K562 (cell line): ENCODE data around the gene CPSF4. TPM values are rescaled to one million over a fixed set of nuclear protein-coding genes. Genes with fewer than 3 reads are reported as not detected.

ENCODE experiments used
- ATAC-seq: fragments of 200-7000 bp; cut with Tn5 transposase; 3 replicates; pipeline ENCODE4 v1.9.1; 2020; ENCODE audit warnings: moderate library complexity
- BruUV-seq: library from RNA; stranded (reverse); fragments of 400-500 nt; replicated peaks from 2 replicates; lab custom pipeline; 2021; lab: Mats Ljungman, UMichigan
- CTCF ChIA-PET: fragments of 300-600 bp; formaldehyde crosslinking; extraction: SDS; loops from one replicate; lab custom pipeline; 2021; ENCODE audit warnings: low intra/inter-chr PET ratio; lab: Yijun Ruan, JAX
- POLR2A ChIA-PET: fragments of 300-600, 350-650 bp; sonication (Branson Sonifier 250); formaldehyde crosslinking; extraction: SDS; loops from one replicate; lab custom pipeline; 2021; ENCODE audit warnings: antibody characterized with exemption, inconsistent platforms; lab: Yijun Ruan, JAX
- DNase-seq, 4 experiments: peaks; one replicate each; pipeline versions ENCODE4 v3.0.0 to v3.0.0-alpha.2; 2011 to 2018; ENCODE audit warnings: low spot score in 3 of 4, mixed read lengths in 3 of 4; ENCODE audit errors: extremely low read depth in 1 of 4
- FAIRE-seq: peaks from 2 replicates; lab custom pipeline; 2011; peaks lifted over from hg19 to GRCh38; lab: Jason Lieb, UNC
- H2AFZ ChIP-seq: 2 replicates; pipeline ENCODE4 v1.6.0; 2011; ENCODE audit warnings: low read depth, low read length, control low read depth, inconsistent platforms
- H3K27ac ChIP-seq: fragments of 200-600 bp; 3 replicates; pipeline ENCODE4 v1.8.0; 2011; ENCODE audit warnings: low read depth, mild to moderate bottlenecking, control low read depth, inconsistent platforms, low read length, moderate library complexity, mixed read lengths; ENCODE audit errors: extremely low read depth
- H3K27me3 ChIP-seq, 2 experiments: fragments of 300-600 bp in 1 of 2; 2 replicates in 1 of 2; 3 replicates in 1 of 2; pipeline versions ENCODE4 v1.6.0 to v1.8.0; 2011; ENCODE audit warnings: inconsistent platforms in 2 of 2, low read length in 2 of 2, mild to moderate bottlenecking in 1 of 2, mixed read lengths in 1 of 2, moderate library complexity in 1 of 2; ENCODE audit not compliant: control insufficient read depth in 2 of 2, insufficient read depth in 2 of 2
- H3K36me3 ChIP-seq: fragments of 300-600 bp; 3 replicates; pipeline ENCODE4 v1.8.0; 2011; ENCODE audit warnings: mild to moderate bottlenecking, low read length, inconsistent platforms; ENCODE audit not compliant: control insufficient read depth, insufficient read depth
- H3K4me1 ChIP-seq, 2 experiments: fragments of 200-600 bp in 1 of 2; replicated peaks in 1 of 2; 2 replicates in 1 of 2; 3 replicates in 1 of 2; pipeline versions ENCODE4 v1.5.1 to v1.8.0; 2011; ENCODE audit warnings: inconsistent platforms in 2 of 2, low read length in 2 of 2, mild to moderate bottlenecking in 1 of 2, mixed read lengths in 1 of 2, moderate library complexity in 1 of 2; ENCODE audit not compliant: control insufficient read depth in 2 of 2, insufficient read depth in 2 of 2
- H3K4me2 ChIP-seq: 2 replicates; pipeline ENCODE4 v1.6.1; 2011; ENCODE audit warnings: low read length, control low read depth, inconsistent platforms, mixed read lengths; ENCODE audit not compliant: insufficient read depth
- H3K4me3 ChIP-seq: fragments of 200-600 bp; sonication (generic), shearing (Covaris generic); 2 replicates; pipeline ENCODE4 v1.5.1; 2016; ENCODE audit warnings: control low read depth, inconsistent platforms
- H3K79me2 ChIP-seq: fragments of 200-600 bp; 3 replicates; pipeline ENCODE4 v1.8.0; 2011; ENCODE audit warnings: low read length, inconsistent platforms; ENCODE audit not compliant: control insufficient read depth, insufficient read depth
- H3K9ac ChIP-seq, 2 experiments: 2 replicates each; pipeline versions ENCODE4 v1.6.0 to v1.6.1; 2011; ENCODE audit warnings: low read depth in 2 of 2, low read length in 2 of 2, control low read depth in 1 of 2, inconsistent platforms in 1 of 2, mild to moderate bottlenecking in 1 of 2, mixed read lengths in 1 of 2; ENCODE audit not compliant: insufficient read depth in 1 of 2
- H3K9me1 ChIP-seq: one replicate; pipeline ENCODE4 v1.6.0; 2011; ENCODE audit warnings: inconsistent platforms, mild to moderate bottlenecking, low read length, moderate library complexity; ENCODE audit not compliant: control insufficient read depth, insufficient read depth
- H3K9me3 ChIP-seq: replicated peaks from 2 replicates; pipeline ENCODE4 v1.5.1; 2011; ENCODE audit warnings: low read depth, low read length, inconsistent platforms; ENCODE audit not compliant: control insufficient read depth, insufficient read depth
- H4K20me1 ChIP-seq: replicated peaks from 2 replicates; pipeline ENCODE4 v1.6.1; 2011; ENCODE audit warnings: low read length, inconsistent platforms, mixed read lengths; ENCODE audit not compliant: control insufficient read depth, insufficient read depth
- DMBX1 ChIP-seq: fragments of 250-450 bp; sonication (Bioruptor Pico); IDR thresholded peaks from 2 replicates; pipeline ENCODE4 v1.8.0; 2022; ENCODE audit warnings: inconsistent platforms, mild to moderate bottlenecking, moderate library complexity, borderline replicate concordance
- ELF4 ChIP-seq: fragments of 450-650 bp; formaldehyde crosslinking; IDR thresholded peaks from 2 replicates; pipeline ENCODE4 v1.4.0; 2022; ENCODE audit warnings: missing genetic modification characterization
- KDM5B ChIP-seq: fragments of 200-600 bp; sonication (generic); IDR thresholded peaks from 2 replicates; pipeline ENCODE4 v1.6.1; 2012; ENCODE audit warnings: low read depth, mild to moderate bottlenecking, moderate library complexity, low read length, control low read depth, inconsistent platforms; ENCODE audit not compliant: insufficient replicate concordance
- MTA2 ChIP-seq: fragments of 450-650 bp; IDR thresholded peaks from 2 replicates; pipeline ENCODE4 v1.6.1; 2016; ENCODE audit warnings: low read depth
- POLR2G ChIP-seq: fragments of 200-400 bp; formaldehyde crosslinking; IDR thresholded peaks from 2 replicates; pipeline ENCODE4 v1.6.1; 2017; ENCODE audit warnings: low read depth, mild to moderate bottlenecking, antibody characterized with exemption, low read length, moderate library complexity
- RBFOX2 ChIP-seq: fragments of 200-400 bp; formaldehyde crosslinking; IDR thresholded peaks from 2 replicates; pipeline ENCODE4 v1.6.1; 2017; ENCODE audit warnings: low read depth, mild to moderate bottlenecking, low read length, moderate library complexity
- RBM22 ChIP-seq: fragments of 200-400 bp; formaldehyde crosslinking; IDR thresholded peaks from 2 replicates; pipeline ENCODE4 v1.6.1; 2018; ENCODE audit warnings: low read length, low read depth; ENCODE audit not compliant: poor library complexity, severe bottlenecking
- SMAD2 ChIP-seq: fragments of 150-350 bp; IDR thresholded peaks from 2 replicates; pipeline ENCODE4 v1.6.1; 2014; ENCODE audit warnings: low read depth, mild to moderate bottlenecking, low read length
- SRSF9 ChIP-seq: fragments of 200-400 bp; formaldehyde crosslinking; IDR thresholded peaks from 2 replicates; pipeline ENCODE4 v1.6.1; 2017; ENCODE audit warnings: low read depth, low read length, borderline replicate concordance
- ZFP30 ChIP-seq: fragments of 250-450 bp; sonication (Bioruptor Pico); IDR thresholded peaks from 2 replicates; pipeline ENCODE4 v1.8.0; 2022; ENCODE audit warnings: moderate library complexity, mild to moderate bottlenecking, inconsistent platforms, borderline replicate concordance
- ZNF165 ChIP-seq: fragments of 250-450 bp; sonication (Bioruptor Pico); IDR thresholded peaks from 2 replicates; pipeline ENCODE4 v1.4.0; 2020; ENCODE audit warnings: borderline replicate concordance
- WGBS: fragments of 100-300 bp; shearing (Covaris generic); methylation state at CpG from one replicate; pipeline ENCODE4 v1.1.6; 2016; ENCODE audit warnings: low coverage, mixed read lengths; ENCODE audit not compliant: insufficient coverage; ENCODE audit errors: missing lambda C conversion rate; 5-methylcytosine and 5-hydroxymethylcytosine counted together
- in situ Hi-C: fragments of 300-500 bp; cut with MboI; formaldehyde crosslinking; loops from 4 replicates; pipeline ENCODE4 v1.15.0; 2018; ENCODE audit warnings: inconsistent platforms, mixed read lengths
- intact Hi-C: fragments of 100-400 bp; cut with micrococcal nuclease; formaldehyde crosslinking; loops from 2 replicates; pipeline ENCODE4 v1.14.2; 2022
- polyA plus RNA-seq, 8 experiments: library from polyadenylated mRNA; depleted of rRNA in 4 of 8; stranded (reverse) in 5 of 8; unstranded in 3 of 8; fragments of >200 nt; fragmentation: Nextera tagmentation in 2 of 8; fragmentation: Illumina TruSeq in 1 of 8; extraction: Ambion mirVana in 2 of 8; extraction: Trizol in 1 of 8; gene quantifications; 2 replicates each; pipeline versions ENCODE4 v1.2.1 to v1.2.3, GENCODE V29; 2011 to 2014; ENCODE audit warnings: inconsistent platforms in 1 of 8, missing spikeins in 1 of 8
- total RNA-seq, 7 experiments: library from RNA; depleted of rRNA in 6 of 7; stranded (reverse); fragments of >200 nt in 6 of 7; fragmentation: Illumina TruSeq in 2 of 7; extraction: Trizol in 2 of 7; gene quantifications; 2 replicates each; pipeline versions ENCODE4 v1.2.1 to v1.2.3, GENCODE V29; 2011 to 2021; ENCODE audit warnings: low replicate concordance in 1 of 7
- TF ChIP-seq, protein P1 (sequence below): fragments of 250-450 bp; sonication (Bioruptor Pico); IDR thresholded peaks from 2 replicates; pipeline ENCODE4 v1.8.0; 2022; ENCODE audit warnings: inconsistent platforms

Gene CPSF4
- total and polyA plus RNA-seq, 9 of the 15 experiments (the other 6 are each of a cell fraction or from before 2014, with no cell fraction given): 16.9 to 118 (median 71.7) TPM

DNA sequence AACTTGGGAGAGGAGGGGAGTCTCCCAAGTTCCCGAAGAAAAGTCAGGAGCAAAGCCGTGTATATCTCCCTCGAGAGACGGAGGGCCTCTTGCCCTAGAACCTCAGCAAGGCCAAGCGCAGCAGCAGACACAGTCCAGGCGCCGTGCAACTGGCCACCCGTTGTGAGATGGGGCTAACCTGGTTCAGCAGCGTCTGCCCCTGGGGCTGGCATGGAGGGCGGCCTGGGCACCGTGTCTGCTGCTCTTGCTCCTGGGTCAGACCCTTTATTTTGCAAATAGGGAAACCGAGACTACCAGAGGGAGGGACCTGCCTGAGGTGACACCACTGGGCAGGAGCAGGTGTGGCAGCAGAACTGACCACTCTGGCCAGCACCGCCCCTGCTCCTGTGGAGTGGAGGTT, 13.8 kb downstream of the CPSF4 start:
- H3K79me2 ChIP-seq: peaks cover 9% of the 10 kb centered on the region; the same call in 2 of the 3 replicates
- TF ChIP-seq ZFP30 (CRISPR knock-in tag) (no peak), SMAD2 (no peak)
- TF ChIP-seq, all 486 proteins: peak for 0
- BruUV-seq: no TSS peak
- H4K20me1 ChIP-seq: peaks cover 16% of the 10 kb centered on the region; the same call in 1 of the 2 replicates
- FAIRE-seq (no peak), DNase-seq (no peak), ATAC-seq (no peak)
- H3K9ac ChIP-seq: no peak overlapping the region; a peak in 1 of 4 replicates
- H3K4me1 ChIP-seq: peaks cover 0 to 14% of the 10 kb centered on the region in 2 experiments; a peak in 1 of 5 replicates
- in situ Hi-C loops: no loop called here
- no peaks in the 10 kb centered on the region for H3K27me3 ChIP-seq
- ChIA-PET POLR2A (interaction anchor here (0.6 to 1.2 kb wide), 3 partner anchors 10 to 106 kb away, joined by 3 to 4 read pairs (median 3); partner anchors contain the start of gene ZNF655), CTCF (no interaction called here)
- intact Hi-C loops: no loop called here
- H3K36me3 ChIP-seq: peaks cover 98% of the 10 kb centered on the region
- H3K9me3 ChIP-seq: no peaks in the 10 kb centered on the region
- 96% methylated on average over 13 of the region's 13 CpGs for WGBS
- H3K9me1 ChIP-seq: no peaks in the 10 kb centered on the region
- no peak overlapping the region for H3K4me3 ChIP-seq
- H2AFZ ChIP-seq: no peak overlapping the region
- H3K4me2 ChIP-seq: no peak overlapping the region
- H3K27ac ChIP-seq: no peak overlapping the region

DNA sequence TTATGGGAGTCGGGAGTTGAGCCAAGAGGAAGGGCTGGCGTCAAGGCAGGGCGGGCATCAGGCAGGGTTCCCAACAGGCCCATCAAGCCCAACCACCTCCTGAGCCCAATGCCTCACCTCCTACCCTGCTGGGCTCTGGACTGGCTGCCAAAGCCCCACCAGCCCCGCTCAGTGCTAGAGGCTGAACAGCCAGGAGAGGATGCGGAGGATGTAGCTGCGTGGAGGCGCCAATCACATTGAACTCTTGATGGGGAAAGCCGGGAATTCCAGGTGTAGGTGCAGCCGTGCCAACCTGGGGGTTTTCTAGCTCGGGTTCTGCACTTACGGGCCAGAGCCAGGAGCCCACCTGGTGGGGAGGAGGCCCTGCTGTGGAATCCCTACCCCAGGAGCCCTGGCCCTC, 14.4 kb downstream of the CPSF4 start:
- FAIRE-seq: no peak
- H3K9me3 ChIP-seq: no peaks in the 10 kb centered on the region
- H3K4me2 ChIP-seq: no peak overlapping the region
- H3K36me3 ChIP-seq: peaks cover 98% of the 10 kb centered on the region
- no peak for DNase-seq
- H3K27me3 ChIP-seq: no peaks in the 10 kb centered on the region
- CTCF ChIA-PET: no interaction called here
- H3K79me2 ChIP-seq: peaks cover 15% of the 10 kb centered on the region
- peaks cover 0 to 19% of the 10 kb centered on the region in 2 experiments; a peak in 1 of 5 replicates for H3K4me1 ChIP-seq
- in situ Hi-C loops: no loop called here
- POLR2A ChIA-PET: interaction anchor here (0.6 to 1.0 kb wide), 2 partner anchors 10 to 105 kb away, joined by 3 to 4 read pairs; partner anchors contain the start of gene ZNF655
- no peak for TF ChIP-seq ZNF165 (CRISPR knock-in tag)
- TF ChIP-seq, protein P1, sequence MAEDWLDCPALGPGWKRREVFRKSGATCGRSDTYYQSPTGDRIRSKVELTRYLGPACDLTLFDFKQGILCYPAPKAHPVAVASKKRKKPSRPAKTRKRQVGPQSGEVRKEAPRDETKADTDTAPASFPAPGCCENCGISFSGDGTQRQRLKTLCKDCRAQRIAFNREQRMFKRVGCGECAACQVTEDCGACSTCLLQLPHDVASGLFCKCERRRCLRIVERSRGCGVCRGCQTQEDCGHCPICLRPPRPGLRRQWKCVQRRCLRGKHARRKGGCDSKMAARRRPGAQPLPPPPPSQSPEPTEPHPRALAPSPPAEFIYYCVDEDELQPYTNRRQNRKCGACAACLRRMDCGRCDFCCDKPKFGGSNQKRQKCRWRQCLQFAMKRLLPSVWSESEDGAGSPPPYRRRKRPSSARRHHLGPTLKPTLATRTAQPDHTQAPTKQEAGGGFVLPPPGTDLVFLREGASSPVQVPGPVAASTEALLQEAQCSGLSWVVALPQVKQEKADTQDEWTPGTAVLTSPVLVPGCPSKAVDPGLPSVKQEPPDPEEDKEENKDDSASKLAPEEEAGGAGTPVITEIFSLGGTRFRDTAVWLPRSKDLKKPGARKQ (CRISPR knock-in tag): no peak
- TF ChIP-seq KDM5B: no peak
- TF ChIP-seq RBM22: peak; percentile 6
- no peak for TF ChIP-seq MTA2
- TF ChIP-seq POLR2G: peak; percentile 48; the same call in 1 of the 2 replicates
- TF ChIP-seq ELF4 (CRISPR knock-in tag): no peak
- TF ChIP-seq DMBX1 (CRISPR knock-in tag): no peak
- 0 out of 2 replicates have a peak, but pooled peaks have one; percentile 26 for TF ChIP-seq RBFOX2
- no peak for TF ChIP-seq SRSF9
- TF ChIP-seq, all 486 proteins: peak for 3
- WGBS: 90% methylated on average over 11 of the region's 11 CpGs
- H2AFZ ChIP-seq: no peak overlapping the region
- no peaks in the 10 kb centered on the region for H3K9me1 ChIP-seq
- ATAC-seq: no peak
- intact Hi-C loops: no loop called here
- peak overlapping the region in 1 of 2 experiments; percentile 19; a peak in 1 of 4 replicates for H3K9ac ChIP-seq
- H3K4me3 ChIP-seq: no peak overlapping the region
- BruUV-seq: no TSS peak
- no peak overlapping the region for H3K27ac ChIP-seq
- peaks cover 21% of the 10 kb centered on the region; the same call in 1 of the 2 replicates for H4K20me1 ChIP-seq
